HepG2 (cell line): ENCODE results near the gene EIF4E1B. TPM values are rescaled to one million over a fixed set of nuclear protein-coding genes. Genes with fewer than 3 reads are reported as not detected.

Source experiments
- ATF6 ChIP-seq: sonication (generic); formaldehyde crosslinking; conservative IDR thresholded peaks from 2 replicates; pipeline ENCODE4 v1.4.0; 2020; ENCODE audit warnings: missing genetic modification reagents
- KDM5A ChIP-seq: fragments of 200-600 bp; sonication (generic); IDR thresholded peaks from 2 replicates; pipeline ENCODE4 v1.7.0; 2018; ENCODE audit warnings: antibody characterized with exemption, mild to moderate bottlenecking, low read length, borderline replicate concordance
- MTERF4 ChIP-seq: sonication (generic); formaldehyde crosslinking; IDR thresholded peaks from 2 replicates; pipeline ENCODE4 v1.8.0; 2023; ENCODE audit warnings: mild to moderate bottlenecking, missing genetic modification reagents
- MYC ChIP-seq: sonication (generic); formaldehyde crosslinking; IDR thresholded peaks from 2 replicates; pipeline ENCODE4 v1.9.0; 2021; ENCODE audit warnings: missing genetic modification reagents, borderline replicate concordance
- RBAK ChIP-seq: sonication (generic); formaldehyde crosslinking; IDR thresholded peaks from 2 replicates; pipeline ENCODE4 v1.5.1; 2020; ENCODE audit warnings: mild to moderate bottlenecking, missing genetic modification reagents
- TBL1XR1 ChIP-seq: fragments of 150-350 bp; IDR thresholded peaks from 2 replicates; pipeline ENCODE4 v1.6.1; 2014; ENCODE audit warnings: borderline replicate concordance, low read length; ENCODE audit not compliant: partially characterized antibody
- XBP1 ChIP-seq: sonication (generic); formaldehyde crosslinking; IDR thresholded peaks from 2 replicates; pipeline ENCODE4 v1.5.0; 2020; ENCODE audit warnings: missing genetic modification reagents
- ZBTB37 ChIP-seq: sonication (generic); formaldehyde crosslinking; IDR thresholded peaks from 2 replicates; pipeline ENCODE4 v1.4.0; 2020; ENCODE audit warnings: mild to moderate bottlenecking, missing genetic modification reagents
- ZFP1 ChIP-seq: IDR thresholded peaks from 2 replicates; pipeline ENCODE4 v1.6.1; 2016
- ZFP37 ChIP-seq: sonication (generic); formaldehyde crosslinking; IDR thresholded peaks from 2 replicates; pipeline ENCODE4 v1.4.0; 2020; ENCODE audit warnings: missing genetic modification reagents, borderline replicate concordance
- ZNF275 ChIP-seq: sonication (generic); formaldehyde crosslinking; IDR thresholded peaks from 2 replicates; pipeline ENCODE4 v1.8.0; 2022; ENCODE audit warnings: missing genetic modification reagents, mild to moderate bottlenecking, inconsistent platforms, borderline replicate concordance
- ZNF326 ChIP-seq: sonication (generic); formaldehyde crosslinking; IDR thresholded peaks from 2 replicates; pipeline ENCODE4 v1.4.0; 2020; ENCODE audit warnings: missing genetic modification reagents, borderline replicate concordance
- ZNF576 ChIP-seq: sonication (generic); formaldehyde crosslinking; IDR thresholded peaks from 2 replicates; pipeline ENCODE4 v1.4.0; 2020; ENCODE audit warnings: mild to moderate bottlenecking, missing genetic modification reagents
- ZNF761 ChIP-seq: sonication (generic); formaldehyde crosslinking; conservative IDR thresholded peaks from 2 replicates; pipeline ENCODE4 v1.4.0; 2020; ENCODE audit warnings: mild to moderate bottlenecking, missing genetic modification reagents
- polyA plus RNA-seq, 8 experiments: library from polyadenylated mRNA; depleted of rRNA in 3 of 8; stranded (reverse) in 7 of 8; unstranded in 1 of 8; fragments of >200 nt; fragmentation: Illumina TruSeq in 4 of 8; extraction: Trizol in 4 of 8; gene quantifications; 2 replicates each; pipeline versions ENCODE4 v1.2.1 to v1.2.3, GENCODE V29; 2011 to 2016; ENCODE audit warnings: low read depth in 4 of 8, missing spikeins in 1 of 8, mixed read lengths in 1 of 8; ENCODE audit not compliant: insufficient read depth in 1 of 8
- total RNA-seq, 5 experiments: library from RNA; depleted of rRNA; stranded (reverse); fragments of >200 nt; fragmentation: Illumina TruSeq; extraction: Trizol; gene quantifications; 2 replicates each; pipeline ENCODE4 v1.2.3, GENCODE V29; 2016; ENCODE audit warnings: low read depth in 1 of 5

The EIF4E1B gene
- total and polyA plus RNA-seq, 2 of the 13 experiments (the other 11 are each of a cell fraction or from before 2014, with no cell fraction given) = not detected

GRCh38 chr5:176647030-176647842, 16.8 kb downstream of the EIF4E1B start, which contains the start of gene TSPAN17 (continued):
- TF ChIP-seq XBP1 (CRISPR knock-in tag) (no peak), ZFP37 (CRISPR knock-in tag) (no peak), KDM5A (no peak), ZBTB37 (CRISPR knock-in tag) (0 out of 2 replicates have a peak, but pooled peaks have one; percentile 26), ATF6 (CRISPR knock-in tag) (no peak), MYC (CRISPR knock-in tag) (0 out of 2 replicates have a peak, but pooled peaks have one; percentile 17), MTERF4 (CRISPR knock-in tag) (no peak), ZFP1 (no peak), ZNF761 (no peak), TBL1XR1 (no peak), ZNF576 (no peak), ZNF275 (CRISPR knock-in tag) (peak; percentile 26; the same call in 1 of the 2 replicates), RBAK (CRISPR knock-in tag) (no peak), ZNF326 (no peak)
